Effector memory CD8-positive, alpha-beta T cell (primary cell): Measurements from ENCODE around the gene TMEM141.
"Not testable (repeated sequence)": the region's sequence is repeated elsewhere in the genome, so short reads cannot be mapped to it uniquely, and the experiment has no call there.

Experiments
- ATAC-seq: fragments of 150-1000 bp; cut with Tn5 transposase; replicated peaks from 2 replicates; pipeline ENCODE4 v1.10.0; 2021; ENCODE audit warnings: mild to moderate bottlenecking, moderate library complexity
- DNase-seq, 3 experiments: peaks; one replicate each; pipeline ENCODE4 v3.0.0; 2021
- H3K27ac Mint-ChIP-seq, 2 donors: one replicate each; pipeline ENCODE4 v1.8.0; 2022; ENCODE audit warnings: mild to moderate bottlenecking in 2 of 2, mixed read lengths in 2 of 2, moderate library complexity in 2 of 2
- H3K27me3 Mint-ChIP-seq, 2 donors: one replicate each; pipeline ENCODE4 v1.8.0; 2022; ENCODE audit warnings: mixed read lengths in 2 of 2
- H3K36me3 Mint-ChIP-seq: one replicate; pipeline ENCODE4 v1.8.0; 2022; ENCODE audit warnings: mild to moderate bottlenecking, moderate library complexity, mixed read lengths; ENCODE audit not compliant: insufficient read depth
- H3K4me1 Mint-ChIP-seq, 2 donors: one replicate each; pipeline ENCODE4 v1.8.0; 2022; ENCODE audit warnings: low read depth in 2 of 2, mixed read lengths in 2 of 2
- H3K4me3 Mint-ChIP-seq, 2 donors: one replicate each; pipeline ENCODE4 v1.8.0; 2022; ENCODE audit warnings: mild to moderate bottlenecking in 2 of 2, mixed read lengths in 2 of 2, moderate library complexity in 2 of 2
- H3K9me3 Mint-ChIP-seq, 2 donors: one replicate each; pipeline ENCODE4 v1.8.0; 2022; ENCODE audit warnings: mixed read lengths in 2 of 2

TMEM141 gene

DNA sequence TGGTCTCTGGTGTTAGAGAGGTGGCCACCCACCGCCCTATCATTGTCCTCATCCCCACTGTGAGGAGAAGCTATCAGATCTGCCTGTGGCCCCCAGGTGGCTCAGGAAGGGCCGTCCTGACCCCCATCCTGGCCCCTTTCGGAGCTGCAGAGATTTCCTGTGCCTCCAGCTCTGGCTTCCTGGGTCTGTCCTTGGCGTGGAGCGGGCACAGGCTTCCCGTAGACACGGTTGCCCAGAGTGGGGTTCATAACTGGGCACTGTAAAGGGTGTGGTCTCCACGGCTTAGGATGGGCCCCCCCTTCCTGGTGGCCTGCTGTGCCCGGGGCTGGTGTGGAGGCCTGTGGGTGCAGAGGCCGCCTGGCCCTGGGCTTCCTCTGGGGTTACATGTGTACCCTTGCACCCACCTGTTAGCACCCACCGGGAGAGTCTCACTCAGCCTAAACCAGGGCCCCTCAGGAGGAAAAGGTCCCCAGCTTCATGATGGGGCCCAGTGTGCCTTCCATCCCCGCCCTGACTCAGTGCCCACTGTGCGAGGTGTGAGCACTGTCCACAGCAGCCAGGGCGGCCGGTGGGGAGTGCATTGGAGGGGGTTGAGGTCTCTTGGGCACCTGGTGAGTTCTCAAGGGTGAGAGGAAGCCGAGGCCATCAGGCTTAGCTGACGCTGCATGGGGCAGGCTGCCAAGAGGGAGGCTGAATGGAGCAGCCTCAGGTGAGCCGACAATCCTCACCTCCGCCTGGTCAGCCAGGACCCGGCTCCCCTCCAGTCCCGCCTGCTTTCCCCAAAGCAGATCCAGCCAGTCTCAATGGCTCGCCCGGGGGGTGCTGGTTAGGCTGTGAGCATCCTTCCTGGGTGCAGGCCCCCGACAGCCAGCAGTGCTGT is 35.8 kb downstream of the TMEM141 start:
- Mint-ChIP-seq H3K9me3 (no peaks in the 10 kb centered on the region), H3K27me3 (no peaks in the 10 kb centered on the region), H3K27ac (no peak overlapping the region), H3K36me3 (peaks cover 40% of the 10 kb centered on the region), H3K4me1 (no peaks in the 10 kb centered on the region), H3K4me3 (no peak overlapping the region)
- ATAC-seq (no peak), DNase-seq (no peak)

DNA sequence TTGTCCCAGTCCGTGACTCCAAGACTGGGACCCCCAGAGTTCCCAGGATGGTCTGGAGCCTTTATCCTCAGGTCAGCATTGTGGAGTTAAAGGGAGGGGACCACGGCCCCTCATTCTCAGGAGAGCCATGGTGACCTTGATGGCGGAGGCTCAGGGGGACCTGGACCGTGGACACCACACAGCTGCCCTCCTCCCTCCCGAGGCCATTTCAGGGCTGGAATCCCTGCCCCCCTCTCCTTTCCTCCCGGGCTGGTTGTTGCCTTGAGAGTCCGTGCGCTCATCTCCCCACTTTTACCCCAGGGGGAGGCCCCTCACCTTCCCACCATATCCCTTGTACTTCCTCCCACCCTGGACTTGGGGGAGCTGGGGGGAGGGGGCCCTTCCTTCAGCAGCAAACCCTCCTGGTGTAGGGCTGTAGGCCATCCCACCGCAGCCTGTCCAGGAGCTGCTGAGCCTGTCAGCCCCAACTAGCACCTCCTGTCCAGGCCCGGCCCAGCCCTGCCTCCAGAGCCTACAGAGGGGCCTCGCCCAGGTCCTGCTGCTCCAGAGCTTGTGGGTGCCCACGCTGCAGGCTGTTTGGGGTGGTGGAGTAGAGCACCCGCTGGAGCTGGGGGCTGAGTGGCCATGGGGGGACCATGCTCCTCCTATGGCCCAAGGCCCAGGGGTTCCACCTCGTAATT is 36.8 kb downstream of the TMEM141 start:
- DNase-seq (no peak), ATAC-seq (no peak)
- peak overlapping the region in 1 of 2 donors; percentile 71 for H3K27ac Mint-ChIP-seq
- no peak overlapping the region for H3K4me3 Mint-ChIP-seq
- no peaks in the 10 kb centered on the region for H3K9me3 Mint-ChIP-seq
- H3K36me3 Mint-ChIP-seq, result peaks cover 37% of the 10 kb centered on the region
- H3K4me1 Mint-ChIP-seq, result no peaks in the 10 kb centered on the region
- no peaks in the 10 kb centered on the region for H3K27me3 Mint-ChIP-seq

DNA sequence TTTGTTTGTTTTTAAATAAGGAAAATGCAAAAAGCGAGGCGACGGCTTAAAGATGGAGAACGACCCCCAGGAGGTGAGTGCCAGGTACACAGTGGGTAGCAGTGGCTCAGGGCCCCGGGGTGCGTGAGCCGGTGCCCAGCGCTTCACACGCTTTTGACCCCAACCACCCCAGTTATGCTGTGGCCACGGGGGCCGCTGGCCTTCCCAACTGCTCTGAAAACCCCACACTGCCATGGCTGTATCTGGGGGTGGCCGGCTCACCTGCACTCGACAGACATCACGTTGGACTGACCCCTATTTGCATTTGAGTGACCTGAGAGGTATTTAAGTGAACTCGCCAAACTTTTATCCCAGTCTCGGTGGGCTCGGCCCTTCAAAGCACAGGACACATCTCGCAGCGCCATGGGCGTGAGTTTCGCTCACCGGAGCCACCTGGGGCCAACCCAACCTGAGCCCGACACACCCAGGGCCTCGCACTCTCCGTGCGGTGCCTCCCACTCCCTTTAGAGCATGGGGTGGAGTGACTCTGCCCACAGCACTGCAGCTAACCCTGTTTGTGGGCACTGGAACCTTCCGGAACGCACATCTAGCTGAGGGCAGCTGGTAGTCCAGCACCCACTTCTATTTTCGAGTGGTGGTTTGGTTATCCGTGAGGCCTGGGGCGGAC is 37.5 kb downstream of the TMEM141 start:
- ATAC-seq (no peak), DNase-seq (no peak)
- Mint-ChIP-seq H3K36me3 (peaks cover 32% of the 10 kb centered on the region), H3K4me1 (no peaks in the 10 kb centered on the region), H3K27me3 (no peaks in the 10 kb centered on the region), H3K9me3 (no peaks in the 10 kb centered on the region), H3K4me3 (no peak overlapping the region), H3K27ac (peak overlapping the region in 1 of 2 donors; percentile 71)

DNA sequence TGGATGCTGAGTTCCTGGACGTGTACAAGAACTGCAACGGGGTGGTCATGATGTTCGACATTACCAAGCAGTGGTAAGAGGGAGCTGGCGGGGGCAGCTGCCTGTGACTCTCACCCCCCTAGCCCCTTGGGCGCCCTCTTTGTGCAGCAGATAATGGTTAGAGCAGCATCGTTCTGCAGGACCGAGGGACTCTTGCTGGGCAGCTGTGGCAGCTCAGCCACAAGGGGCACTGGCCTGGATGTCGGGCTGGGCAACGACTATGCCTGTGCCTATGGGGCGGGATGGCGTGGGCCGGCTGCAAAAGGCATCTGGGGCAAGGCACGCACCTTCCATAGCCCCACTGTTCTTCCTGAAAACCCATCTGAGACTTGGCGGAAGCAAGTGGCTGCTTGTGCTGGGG is 38.3 kb downstream of the TMEM141 start:
- Mint-ChIP-seq H3K4me1 (no peaks in the 10 kb centered on the region), H3K27ac (no peak overlapping the region), H3K4me3 (no peak overlapping the region), H3K36me3 (peaks cover 24% of the 10 kb centered on the region), H3K9me3 (no peaks in the 10 kb centered on the region), H3K27me3 (no peaks in the 10 kb centered on the region)
- ATAC-seq (no peak), DNase-seq (no peak)

DNA sequence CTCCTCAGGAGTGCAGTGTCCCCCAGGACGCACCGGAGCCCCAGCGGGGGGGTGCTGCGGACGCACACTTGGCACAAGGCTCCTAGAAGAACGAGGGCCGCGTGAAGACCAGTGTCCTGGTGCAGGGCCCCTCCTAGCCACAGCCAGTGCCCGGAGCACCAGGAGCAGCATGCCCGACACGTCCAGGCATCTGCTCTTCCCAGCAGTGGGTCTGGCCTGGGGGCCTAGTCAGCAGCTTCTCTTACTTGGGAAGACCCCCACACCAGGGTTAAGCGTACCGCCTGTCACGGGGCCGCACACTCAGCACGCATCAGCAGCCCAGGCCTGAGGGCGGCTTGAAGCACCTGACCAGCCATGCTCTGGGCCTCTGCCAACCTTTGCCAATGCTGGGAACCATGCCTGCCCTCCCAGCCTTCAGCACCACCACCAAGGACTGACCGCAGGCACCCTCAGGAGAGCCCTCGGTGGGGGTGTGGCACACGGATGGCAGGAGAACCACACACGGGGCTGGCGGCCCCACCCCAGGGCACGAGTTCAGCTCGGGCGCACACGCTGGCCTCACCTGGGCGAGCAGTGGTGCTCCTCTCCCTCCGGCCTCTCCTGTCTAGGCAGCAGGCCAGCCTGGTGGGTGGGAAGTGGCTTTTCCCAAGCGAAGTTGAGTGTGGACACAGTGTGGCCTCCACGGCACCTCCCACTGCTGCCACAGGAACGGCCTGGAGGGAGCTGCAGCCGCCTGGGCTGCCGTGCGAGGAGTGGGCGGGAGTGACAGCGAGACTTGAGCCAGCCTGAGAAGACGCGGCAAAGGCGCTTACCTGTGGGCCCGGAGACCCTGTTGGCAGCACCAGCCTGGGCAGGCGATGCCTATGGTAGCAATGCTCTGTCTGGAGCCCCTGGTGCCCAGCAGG is 39.1 kb downstream of the TMEM141 start:
- no peak overlapping the region for H3K27ac Mint-ChIP-seq
- H3K9me3 Mint-ChIP-seq, result no peaks in the 10 kb centered on the region
- DNase-seq, result no peak
- no peaks in the 10 kb centered on the region for H3K4me1 Mint-ChIP-seq
- no peaks in the 10 kb centered on the region for H3K27me3 Mint-ChIP-seq
- H3K4me3 Mint-ChIP-seq, result no peak overlapping the region
- no peak for ATAC-seq
- peaks cover 29% of the 10 kb centered on the region for H3K36me3 Mint-ChIP-seq

DNA sequence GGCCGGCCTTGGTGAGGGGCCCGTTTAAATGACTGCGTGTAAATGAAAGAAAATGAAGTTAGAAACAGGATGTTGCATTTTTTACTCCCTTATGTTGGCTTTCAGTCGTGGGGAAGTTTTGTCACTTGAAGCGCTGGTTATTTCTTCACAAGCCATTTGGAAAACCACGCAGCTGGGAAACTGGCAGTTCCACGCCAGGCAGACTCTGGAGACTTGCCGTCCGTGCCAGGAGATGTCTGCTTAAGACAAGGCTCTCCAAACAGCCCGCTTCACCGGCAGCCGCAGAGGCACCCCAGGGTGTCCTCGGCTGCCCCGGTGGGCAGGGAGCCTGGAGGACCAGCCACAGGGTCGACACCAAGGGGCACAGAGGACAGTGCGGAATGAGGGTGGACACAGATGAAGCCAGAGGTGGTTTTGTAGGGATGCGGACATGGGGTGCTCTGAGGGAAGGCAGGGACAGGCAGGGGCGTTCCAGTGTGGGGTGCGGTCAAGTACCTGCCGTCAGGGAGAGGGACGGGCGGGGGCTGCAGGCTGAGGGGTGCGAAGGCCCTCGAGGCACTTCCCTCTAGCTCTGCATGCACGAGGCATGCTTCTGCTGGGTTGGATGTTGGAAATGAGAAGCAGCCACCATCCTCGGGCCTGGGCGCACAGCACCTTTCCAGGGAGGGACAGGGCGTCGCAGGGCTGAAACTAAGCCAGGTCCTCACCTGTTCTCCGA is 40.0 kb downstream of the TMEM141 start:
- H3K4me1 Mint-ChIP-seq, result no peaks in the 10 kb centered on the region
- H3K4me3 Mint-ChIP-seq, result no peak overlapping the region
- no peak for DNase-seq
- no peak for ATAC-seq
- H3K27me3 Mint-ChIP-seq, result no peaks in the 10 kb centered on the region
- H3K36me3 Mint-ChIP-seq, result peaks cover 26% of the 10 kb centered on the region
- H3K27ac Mint-ChIP-seq, result no peak overlapping the region
- no peaks in the 10 kb centered on the region for H3K9me3 Mint-ChIP-seq

DNA sequence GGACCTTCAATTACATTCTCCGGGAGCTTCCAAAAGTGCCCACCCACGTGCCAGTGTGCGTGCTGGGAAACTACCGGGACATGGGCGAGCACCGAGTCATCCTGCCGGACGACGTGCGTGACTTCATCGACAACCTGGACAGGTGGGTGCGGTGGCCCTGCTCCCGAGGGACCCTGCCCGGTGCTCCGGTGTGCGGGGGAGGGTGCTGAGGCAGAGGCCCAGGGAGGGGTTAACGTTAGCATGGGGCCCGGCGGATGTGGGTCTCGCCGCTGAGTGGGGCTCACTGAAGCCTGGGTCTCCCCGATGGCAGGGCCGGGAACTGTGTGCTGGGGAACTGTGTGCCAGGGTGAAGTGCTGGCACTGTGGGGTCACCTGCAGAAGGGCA is 40.6 kb downstream of the TMEM141 start:
- Mint-ChIP-seq H3K27me3 (no peaks in the 10 kb centered on the region), H3K4me1 (no peaks in the 10 kb centered on the region), H3K9me3 (no peaks in the 10 kb centered on the region), H3K36me3 (peaks cover 25% of the 10 kb centered on the region), H3K4me3 (no peak overlapping the region), H3K27ac (no peak overlapping the region)
- DNase-seq (no peak), ATAC-seq (no peak)

DNA sequence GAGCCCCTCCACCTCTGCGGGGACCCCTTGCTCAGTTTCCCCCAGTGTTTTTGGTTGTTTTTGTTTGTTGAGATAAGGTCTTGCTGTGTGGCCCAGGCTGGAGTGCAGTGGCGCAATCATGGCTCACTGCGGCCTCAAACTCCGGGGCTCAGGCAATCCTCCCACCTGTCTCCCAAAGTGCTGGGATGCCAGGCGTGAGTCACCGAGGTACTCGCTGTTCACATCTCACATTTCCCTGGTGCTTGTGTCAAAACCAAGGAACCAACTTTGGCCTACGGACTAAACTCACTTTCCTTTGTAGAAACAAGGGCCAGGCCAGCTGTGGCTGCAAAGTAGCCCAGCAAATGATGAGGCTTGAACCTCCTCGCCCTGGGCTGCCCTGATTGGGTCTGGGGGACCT is 41.4 kb downstream of the TMEM141 start:
- Mint-ChIP-seq H3K4me1 (no peaks in the 10 kb centered on the region), H3K9me3 (no peaks in the 10 kb centered on the region), H3K27me3 (no peaks in the 10 kb centered on the region), H3K4me3 (no peak overlapping the region), H3K36me3 (peaks cover 24% of the 10 kb centered on the region), H3K27ac (no peak overlapping the region)
- DNase-seq (no peak), ATAC-seq (no peak)

DNA sequence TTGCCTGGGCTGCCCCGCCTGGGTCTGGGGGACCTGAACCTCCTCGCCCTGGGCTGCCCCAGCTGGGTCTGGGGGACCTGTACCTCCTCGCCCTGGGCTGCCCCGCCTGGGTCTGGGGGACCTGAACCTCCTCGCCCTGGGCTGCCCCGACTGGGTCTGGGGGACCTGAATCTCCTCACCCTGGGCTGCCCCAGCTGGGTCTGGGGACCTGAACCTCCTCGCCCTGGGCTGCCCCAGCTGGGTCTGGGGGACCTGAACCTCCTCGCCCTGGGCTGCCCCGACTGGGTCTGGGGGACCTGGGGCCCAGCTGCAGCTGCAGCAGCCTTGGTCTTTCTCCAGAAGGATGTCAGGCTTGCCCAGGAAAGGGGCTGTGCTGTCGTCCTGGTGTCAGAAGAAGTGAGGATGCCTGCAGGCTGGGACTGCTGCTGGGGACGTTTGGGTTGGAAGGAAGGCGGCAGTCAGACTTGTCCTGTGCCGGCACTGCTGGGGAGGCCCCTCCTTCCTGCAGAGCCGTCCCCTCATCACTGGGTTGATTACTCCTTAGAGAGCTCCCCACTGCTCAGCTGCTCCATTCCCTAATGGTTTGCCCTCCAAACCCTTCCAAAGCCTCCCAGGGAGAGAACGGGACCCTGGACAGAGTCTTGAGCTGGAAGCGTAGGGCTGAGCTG is 42.4 kb downstream of the TMEM141 start:
- not testable (repeated sequence) for H3K9me3 Mint-ChIP-seq, H3K27me3 Mint-ChIP-seq, DNase-seq, ATAC-seq, H3K27ac Mint-ChIP-seq, H3K4me3 Mint-ChIP-seq, H3K4me1 Mint-ChIP-seq
- H3K36me3 Mint-ChIP-seq, result peaks cover 26% of the 10 kb centered on the region

DNA sequence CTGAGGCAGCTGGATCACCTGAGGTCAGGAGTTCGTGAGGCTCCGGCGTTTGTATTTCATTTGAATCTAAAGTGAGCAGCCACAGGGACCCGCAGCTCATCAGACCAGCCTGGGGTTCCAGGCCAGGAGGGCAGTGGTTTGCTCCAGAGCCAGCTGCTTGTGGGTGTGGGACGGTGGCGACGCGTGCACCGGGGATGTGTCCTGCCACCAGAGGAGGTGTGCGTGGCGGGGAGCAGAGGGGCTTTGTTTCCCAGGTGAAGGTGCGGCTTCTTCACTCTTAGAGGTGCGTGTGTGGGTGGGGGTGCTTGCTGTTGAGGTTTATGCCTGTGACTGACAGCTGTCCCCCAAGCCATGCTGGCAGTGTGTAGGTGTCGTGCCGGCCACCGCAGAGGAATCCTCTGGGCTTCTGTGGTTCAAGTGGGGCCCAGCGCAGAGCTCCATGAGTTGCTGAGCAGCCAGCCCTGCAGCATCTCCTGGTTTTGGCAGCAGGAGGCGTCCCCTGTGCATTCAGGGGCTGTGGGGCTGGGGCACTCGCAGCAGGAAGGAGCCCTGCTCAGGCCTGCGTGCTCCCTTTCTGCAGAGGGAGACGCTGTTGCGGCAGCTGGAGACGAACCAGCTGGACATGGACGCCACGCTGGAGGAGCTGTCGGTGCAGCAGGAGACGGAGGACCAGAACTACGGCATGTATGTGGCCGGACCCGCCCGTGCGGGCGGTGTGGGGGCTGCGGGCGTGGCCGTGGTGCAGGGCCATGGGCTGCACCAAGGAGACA is 44.2 kb downstream of the TMEM141 start:
- ATAC-seq (no peak), DNase-seq (no peak)
- Mint-ChIP-seq H3K9me3 (no peaks in the 10 kb centered on the region), H3K27ac (no peak overlapping the region), H3K4me1 (peaks cover 3 to 6% of the 10 kb centered on the region in 2 donors), H3K4me3 (no peak overlapping the region), H3K27me3 (no peaks in the 10 kb centered on the region), H3K36me3 (peaks cover 25% of the 10 kb centered on the region)

DNA sequence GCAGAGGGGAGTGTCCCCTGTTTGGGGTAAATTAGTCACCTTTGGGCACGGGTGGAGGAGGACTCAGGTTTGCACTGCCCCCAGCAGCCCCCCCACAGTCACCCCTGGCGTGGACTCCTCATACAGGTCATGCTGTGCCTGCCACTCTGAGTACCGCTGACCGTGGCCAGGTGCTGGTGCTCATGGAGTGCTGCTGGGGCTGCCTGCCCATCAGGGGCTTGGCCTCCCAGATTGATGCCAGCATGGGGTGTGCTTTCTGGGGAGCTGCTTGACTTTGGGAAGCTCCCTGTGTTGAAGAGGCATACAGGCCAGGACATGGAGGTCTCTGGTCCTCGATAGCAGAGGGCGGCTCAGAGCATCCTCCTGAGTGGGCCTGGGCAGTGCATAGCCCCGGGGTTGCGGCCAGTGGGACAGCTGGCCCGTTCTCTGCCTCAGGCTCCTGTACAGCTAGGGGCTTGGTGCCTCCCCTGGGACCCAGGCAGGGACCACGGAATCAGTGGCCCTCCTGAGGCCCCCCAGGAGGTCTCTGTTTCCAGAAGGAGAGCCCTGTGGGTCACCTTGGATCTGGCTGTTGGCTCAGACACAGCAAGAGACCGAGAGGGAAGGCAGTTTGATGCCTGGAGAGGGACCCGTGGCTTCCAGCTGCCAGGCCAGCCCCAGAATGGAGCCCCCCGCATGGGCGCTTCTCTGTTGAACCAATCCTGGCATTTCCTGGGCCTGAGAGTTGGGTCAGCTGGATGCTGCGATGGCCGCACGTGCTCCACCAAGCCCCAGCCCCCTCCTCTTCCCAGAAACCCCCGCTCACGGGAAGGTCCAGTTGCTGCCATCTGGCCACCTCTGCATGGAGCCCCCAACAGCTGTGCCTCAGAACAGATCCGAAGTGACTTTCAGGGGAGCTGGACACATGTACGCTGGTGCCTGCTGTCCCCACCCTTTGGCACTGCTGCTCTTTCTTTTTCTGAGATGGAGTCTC is 45.1 kb downstream of the TMEM141 start:
- H3K27ac Mint-ChIP-seq, result no peak overlapping the region
- no peaks in the 10 kb centered on the region for H3K27me3 Mint-ChIP-seq
- ATAC-seq, result no peak
- H3K4me1 Mint-ChIP-seq, result peaks cover 6% of the 10 kb centered on the region in 2 donors
- H3K9me3 Mint-ChIP-seq, result no peaks in the 10 kb centered on the region
- peaks cover 23% of the 10 kb centered on the region for H3K36me3 Mint-ChIP-seq
- H3K4me3 Mint-ChIP-seq, result no peak overlapping the region
- DNase-seq, result no peak
